Measurements from ENCODE around the gene PTPRE.
"Not testable (repeated sequence)": the region's sequence is repeated elsewhere in the genome, so short reads cannot be mapped to it uniquely, and the experiment has no call there.

The PTPRE gene

GRCh38 chr10:127976701-127977356, 69.9 kb downstream of the PTPRE start:
- in situ Hi-C loops (cut with HindIII; ENCODE audit: low sequenced_read_pairs), result loop anchor here (5.0 kb wide), 1 partner anchor 55 kb away; no protein-coding TSS in a partner anchor

DNA sequence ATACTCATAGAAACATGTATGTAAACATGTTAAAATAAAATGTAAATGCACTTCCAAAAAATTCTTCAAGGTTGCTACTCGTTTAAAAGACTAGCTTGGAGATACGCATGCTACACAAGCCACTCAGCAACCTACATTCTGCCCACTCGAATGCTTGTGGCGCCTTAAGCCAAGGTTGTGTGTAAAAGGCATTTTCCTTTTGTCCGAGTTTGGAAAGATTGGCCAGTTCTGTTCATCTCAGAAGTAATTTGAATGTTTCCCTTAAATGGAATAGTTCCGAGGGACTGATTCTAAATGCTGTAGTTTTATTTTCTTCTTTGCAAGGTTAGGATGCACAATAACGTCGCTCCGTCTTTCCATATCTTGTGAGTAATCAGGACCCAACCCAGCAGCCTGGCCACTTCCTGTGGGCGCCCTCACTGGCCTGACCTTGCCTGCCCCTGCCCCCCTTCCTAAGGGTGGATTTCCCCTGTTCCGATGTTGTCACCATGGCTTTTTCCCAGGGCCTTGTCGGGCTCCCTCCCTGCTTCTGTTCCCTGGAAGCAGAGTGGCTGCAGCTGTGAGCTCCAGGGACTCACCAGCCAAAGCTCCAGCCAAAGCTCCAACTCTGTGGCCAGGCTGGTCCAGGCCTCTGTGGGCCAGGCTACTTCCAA, 70.6 kb downstream of the PTPRE start:
- in situ Hi-C loops (cut with HindIII; ENCODE audit: low sequenced_read_pairs), result loop anchor here (5.0 kb wide), 1 partner anchor 55 kb away; no protein-coding TSS in a partner anchor

GRCh38 chr10:127978481-127978880, 71.6 kb downstream of the PTPRE start:
- in situ Hi-C loops (cut with HindIII; ENCODE audit: low sequenced_read_pairs), result loop anchor here (5.0 kb wide), 1 partner anchor 56 kb away; no protein-coding TSS in a partner anchor

DNA sequence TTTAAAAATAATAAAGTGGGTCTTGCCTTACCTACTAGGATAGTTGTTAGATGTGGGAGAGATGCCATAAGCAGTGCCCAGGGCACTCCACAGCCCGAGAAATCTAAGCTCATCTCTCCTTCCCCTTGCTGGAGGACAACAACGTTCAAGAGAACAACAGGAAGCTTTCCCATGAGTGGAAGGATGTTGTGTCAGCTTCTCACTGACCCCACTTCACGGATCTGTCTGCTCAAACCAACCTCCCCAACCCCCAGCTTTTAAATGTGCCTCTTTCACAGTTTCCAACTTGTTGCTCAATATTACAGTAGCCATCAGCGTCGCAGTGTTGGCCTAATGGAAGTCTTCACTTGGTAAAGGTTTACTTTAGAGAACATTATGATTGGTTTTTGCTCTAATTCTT, 72.1 kb downstream of the PTPRE start:
- in situ Hi-C loops (cut with HindIII; ENCODE audit: low sequenced_read_pairs), result loop anchor here (5.0 kb wide), 1 partner anchor 57 kb away; no protein-coding TSS in a partner anchor

- in situ Hi-C loops (cut with HindIII; ENCODE audit: low sequenced_read_pairs), result loop anchor here (5.0 kb wide), 1 partner anchor 57 kb away; no protein-coding TSS in a partner anchor
These were observed 72.7 kb downstream of the PTPRE start for GRCh38 chr10:127979566-127979965.

- in situ Hi-C loops (cut with HindIII; ENCODE audit: low sequenced_read_pairs), result no loop called here
These were observed 74.0 kb downstream of the PTPRE start for GRCh38 chr10:127980898-127981297.

GRCh38 chr10:127982601-127983000, 75.7 kb downstream of the PTPRE start:
- in situ Hi-C loops (cut with HindIII; ENCODE audit: low sequenced_read_pairs), result no loop called here

GRCh38 chr10:127983344-127984100, 76.6 kb downstream of the PTPRE start:
- in situ Hi-C loops (cut with HindIII; ENCODE audit: low sequenced_read_pairs), result no loop called here

DNA sequence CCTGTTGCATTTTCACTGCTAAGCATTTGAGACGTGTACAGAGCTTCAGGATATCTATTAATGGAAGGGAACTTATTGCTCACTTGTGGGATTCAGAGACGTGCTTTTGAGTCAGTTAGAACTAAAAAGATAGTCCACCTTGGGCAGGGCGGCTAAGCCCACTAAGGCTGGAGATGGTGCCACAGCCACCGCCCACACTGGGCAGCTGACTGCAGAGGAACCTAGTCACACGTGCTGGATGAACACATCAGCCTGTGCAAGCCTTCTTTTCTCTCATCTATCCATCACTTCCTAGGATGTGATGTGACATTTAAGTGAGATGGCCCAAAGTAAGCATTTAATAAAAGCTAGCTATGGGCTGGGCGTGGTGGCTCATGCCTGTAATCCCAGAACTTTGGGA, 78.0 kb downstream of the PTPRE start:
- in situ Hi-C loops (cut with HindIII; ENCODE audit: low sequenced_read_pairs), result no loop called here

GRCh38 chr10:127986531-127987466, 79.9 kb downstream of the PTPRE start:
- in situ Hi-C loops (cut with HindIII; ENCODE audit: low sequenced_read_pairs), result no loop called here

DNA sequence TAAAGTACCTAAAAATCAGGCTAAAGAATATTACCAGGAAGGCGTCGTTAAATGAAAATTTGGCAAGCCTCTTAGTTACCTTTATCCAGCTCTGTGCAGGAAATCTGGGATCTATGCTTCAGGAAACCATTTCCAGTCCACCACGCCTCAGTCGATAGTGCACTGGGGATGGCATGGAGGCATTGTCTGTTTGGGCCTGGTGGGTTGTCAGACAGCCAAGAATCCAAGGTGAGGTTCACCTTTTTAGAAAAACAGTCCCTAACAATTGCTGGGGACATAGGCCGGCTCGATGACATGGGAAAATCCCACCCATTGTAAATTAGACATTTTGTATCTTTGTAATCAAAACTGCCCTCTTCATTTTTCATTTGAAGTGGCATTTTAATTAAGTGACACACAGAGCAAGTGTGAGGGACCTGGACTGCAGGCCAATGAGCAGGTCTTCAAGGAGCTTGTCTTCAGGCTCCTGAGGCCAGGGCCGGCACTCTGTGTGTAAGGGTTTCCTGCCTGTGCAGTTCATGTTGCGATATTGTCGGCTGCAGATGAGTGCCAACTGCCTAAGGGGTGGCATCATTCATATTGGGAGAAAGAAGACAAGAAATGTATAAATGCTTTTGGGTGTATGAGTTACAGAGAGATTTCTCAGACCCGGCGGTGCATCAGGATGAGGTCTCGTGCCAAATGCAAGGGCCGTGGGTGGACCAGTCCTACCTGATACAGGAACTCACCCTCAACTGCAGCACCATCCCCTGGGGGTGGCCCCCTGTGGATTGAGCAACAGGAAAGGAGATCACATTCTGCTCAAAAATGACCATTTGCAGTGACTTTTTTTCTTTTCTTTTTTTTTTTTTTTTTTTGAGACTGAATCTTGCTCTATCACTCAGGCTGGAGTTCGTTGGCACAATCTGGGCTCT, 80.8 kb downstream of the PTPRE start:
- in situ Hi-C loops (cut with HindIII; ENCODE audit: low sequenced_read_pairs), result no loop called here

DNA sequence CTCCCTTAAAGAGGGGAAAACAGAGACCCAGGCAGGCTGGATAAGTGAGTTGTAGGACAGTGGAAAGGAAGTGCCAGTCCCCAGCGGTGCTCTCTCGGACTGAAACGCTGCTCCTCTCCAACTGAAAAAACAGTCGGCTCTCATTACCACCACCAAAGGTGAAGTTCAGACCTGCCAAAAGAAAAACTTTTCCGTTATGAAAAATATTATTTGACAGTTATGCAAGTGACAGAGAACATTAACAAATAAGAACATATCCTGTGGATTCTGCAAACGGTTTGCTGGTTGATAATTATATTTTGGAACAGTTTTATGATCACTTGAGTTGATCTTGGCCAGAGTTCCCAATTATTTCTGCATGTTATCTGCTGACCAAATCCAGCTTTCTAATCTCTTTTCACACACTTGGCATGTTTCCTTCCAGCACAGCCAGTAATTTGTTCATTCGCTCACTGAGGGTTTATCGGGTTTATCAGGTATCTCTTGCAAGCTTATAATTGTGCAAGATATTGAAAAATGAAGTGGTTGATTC, 82.6 kb downstream of the PTPRE start:
- in situ Hi-C loops (cut with HindIII; ENCODE audit: low sequenced_read_pairs), result no loop called here

DNA sequence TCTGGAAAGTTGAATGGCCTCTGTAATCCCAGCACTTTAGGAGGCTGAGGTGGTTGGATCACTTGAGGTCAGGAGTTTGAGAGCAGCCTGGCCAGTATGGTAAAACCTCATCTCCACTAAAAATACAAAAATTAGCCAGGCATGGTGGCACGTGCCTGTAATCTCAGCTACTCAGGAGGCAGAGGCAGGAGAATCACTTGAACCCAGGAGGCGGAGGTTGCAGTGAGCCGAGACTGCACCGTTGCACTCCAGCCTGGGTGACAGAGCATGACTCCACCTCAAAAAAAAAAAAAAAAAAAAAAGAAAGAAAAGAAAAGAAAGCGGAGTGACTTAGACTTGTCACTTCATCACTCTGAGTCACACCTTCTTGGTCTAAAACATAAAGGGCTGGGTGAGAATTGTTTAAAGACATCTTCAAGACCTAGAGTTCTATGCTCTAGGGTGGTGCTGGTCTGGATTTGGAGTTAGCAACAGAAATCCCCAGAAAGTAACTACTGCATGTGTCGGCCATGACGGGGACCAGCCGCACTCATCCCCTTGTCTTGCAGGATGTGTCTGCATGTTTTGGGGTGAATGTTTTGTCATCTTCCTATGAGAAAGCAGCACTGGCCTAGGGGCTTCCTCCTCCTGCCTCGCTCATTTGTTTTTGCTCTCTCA, 83.4 kb downstream of the PTPRE start:
- in situ Hi-C loops (cut with HindIII; ENCODE audit: low sequenced_read_pairs), result not testable (repeated sequence)

GRCh38 chr10:127990846-127991542, 84.1 kb downstream of the PTPRE start:
- in situ Hi-C loops (cut with HindIII; ENCODE audit: low sequenced_read_pairs), result no loop called here

DNA sequence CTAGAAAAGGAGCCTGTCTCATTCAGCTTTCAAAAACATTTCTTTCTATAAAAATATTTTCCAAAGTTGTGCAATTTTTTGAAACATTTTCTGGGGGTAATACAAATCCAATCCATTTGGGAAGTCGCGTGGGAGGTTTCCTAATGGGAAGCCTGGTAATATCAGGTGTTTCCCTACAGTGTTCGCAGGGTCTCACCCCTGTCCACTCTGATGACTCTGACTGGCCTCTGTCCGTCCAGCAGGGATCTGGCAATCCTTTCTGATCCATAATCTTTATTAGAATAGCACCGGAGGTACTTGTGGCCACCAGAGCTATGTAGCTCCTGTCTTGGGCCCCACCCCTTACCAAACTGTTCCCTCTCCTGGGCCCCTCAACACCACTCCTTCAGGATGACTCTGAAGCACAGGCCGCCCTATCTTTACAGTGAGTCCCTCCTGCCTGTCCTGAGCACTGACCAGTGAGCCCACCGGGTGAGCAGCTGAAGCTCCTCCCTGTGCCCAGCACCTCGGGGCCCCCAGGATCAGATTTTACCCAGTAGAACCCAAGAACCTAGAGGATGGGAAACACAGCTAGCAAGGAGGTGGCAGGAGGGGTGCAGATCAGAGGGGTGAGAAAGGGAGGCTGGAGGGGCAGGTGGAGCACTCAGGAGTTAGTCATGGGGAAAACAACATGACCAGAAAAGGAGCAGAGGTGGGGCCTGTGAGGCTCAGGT, 84.8 kb downstream of the PTPRE start:
- in situ Hi-C loops (cut with HindIII; ENCODE audit: low sequenced_read_pairs), result no loop called here

GRCh38 chr10:127992376-127992775, 85.5 kb downstream of the PTPRE start:
- in situ Hi-C loops (cut with HindIII; ENCODE audit: low sequenced_read_pairs), result no loop called here

DNA sequence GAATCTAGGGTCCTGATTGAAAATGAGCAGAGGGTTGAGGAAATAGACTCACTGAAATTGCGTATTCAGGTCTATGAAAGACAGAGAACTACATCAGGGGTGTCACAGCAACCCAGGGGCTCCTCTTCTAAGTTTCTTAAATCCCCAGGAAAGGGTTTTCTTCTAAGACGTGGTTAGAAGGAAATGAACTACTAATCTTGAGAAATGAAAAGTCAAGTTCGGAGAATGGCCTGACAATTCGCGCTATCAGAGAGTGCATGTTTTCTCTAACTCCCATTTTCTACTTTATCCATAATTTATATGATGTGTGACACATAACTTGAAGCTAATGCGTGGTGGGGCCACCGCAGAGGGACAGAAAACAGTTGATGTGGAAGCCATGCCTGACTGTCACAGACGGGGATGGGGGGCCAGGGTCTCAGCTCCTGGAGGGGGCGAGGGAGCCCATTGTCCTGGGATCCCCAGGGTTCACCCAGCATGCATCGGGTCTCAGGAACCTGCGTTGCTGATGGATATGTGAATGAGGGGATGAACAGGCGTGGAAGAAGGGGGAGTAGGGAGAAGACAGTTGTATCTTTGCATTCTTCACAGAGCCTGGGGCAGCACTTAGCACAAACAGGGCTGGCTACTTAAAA, 86.3 kb downstream of the PTPRE start:
- in situ Hi-C loops (cut with HindIII; ENCODE audit: low sequenced_read_pairs), result no loop called here
